ENCODE measurements around the gene PPP3R1.

GRCh38 chr2:68155618-68156017 lies 96.7 kb downstream of the PPP3R1 start:
- TF ChIP-seq POLR2AphosphoS5 (IDR thresholded peaks at IDR 0.05; ENCODE audit: low read depth, low read length) (no peak), REST (IDR thresholded peaks at IDR 0.05; ENCODE audit: insufficient read depth in 1 of 2, low read depth in 2 of 2, low read length in 2 of 2) (no peak), FOXP2 (optimal IDR thresholded peaks at IDR 0.05; ENCODE audit: borderline replicate concordance, extremely low read depth, extremely low read length, insufficient read depth) (no peak), SIN3A (IDR thresholded peaks at IDR 0.05; ENCODE audit: borderline replicate concordance, insufficient read depth, low read length) (no peak), TAF1 (IDR thresholded peaks at IDR 0.05; ENCODE audit: borderline replicate concordance, insufficient read depth, low read length) (no peak)

Measured in PFSK-1 (cell line).